Lung (tissue), 12 donors: ENCODE data around the gene PPARD. TPM values are rescaled to one million over a fixed set of nuclear protein-coding genes. Genes with fewer than 3 reads are reported as not detected.

Source experiments
- ATAC-seq: fragments of 200-7000 bp; cut with Tn5 transposase; one replicate; pipeline ENCODE4 v1.9.1; 2020; ENCODE audit warnings: moderate number of reproducible peaks; ENCODE audit not compliant: insufficient read depth, low FRiP score
- DNase-seq, 3 donors: peaks; one replicate each; pipeline ENCODE4 v3.0.0-alpha.2; 2013 to 2017
- H3K27ac ChIP-seq, 2 donors: one replicate each; pipeline ENCODE4 v1.5.1; 2013; ENCODE audit warnings: mild to moderate bottlenecking in 2 of 2, moderate library complexity in 2 of 2, control low read depth in 1 of 2, inconsistent platforms in 1 of 2, low read depth in 1 of 2, low read length in 1 of 2
- H3K27me3 ChIP-seq, 3 donors: one replicate each; pipeline ENCODE4 v1.5.1; 2013; ENCODE audit warnings: low read length in 2 of 3; ENCODE audit not compliant: control insufficient read depth in 3 of 3, insufficient read depth in 3 of 3
- H3K36me3 ChIP-seq, 4 donors: one replicate each; pipeline ENCODE4 v1.5.1; 2013; ENCODE audit warnings: low read length in 4 of 4, mild to moderate bottlenecking in 1 of 4, moderate library complexity in 1 of 4; ENCODE audit not compliant: control insufficient read depth in 4 of 4, insufficient read depth in 4 of 4
- H3K4me1 ChIP-seq, 5 donors: one replicate each; pipeline ENCODE4 v1.5.1; 2013; ENCODE audit warnings: low read length in 5 of 5, mild to moderate bottlenecking in 2 of 5, moderate library complexity in 1 of 5; ENCODE audit not compliant: control insufficient read depth in 5 of 5, insufficient read depth in 5 of 5
- H3K4me3 ChIP-seq: one replicate; pipeline ENCODE4 v1.5.1; 2013; ENCODE audit warnings: mild to moderate bottlenecking, control low read depth, moderate library complexity
- H3K9ac ChIP-seq, 2 donors: one replicate each; pipeline ENCODE4 v1.5.1; 2013; ENCODE audit warnings: low read length in 2 of 2, control low read depth in 1 of 2; ENCODE audit not compliant: insufficient read depth in 1 of 2
- H3K9me3 ChIP-seq, 4 donors: one replicate each; pipeline ENCODE4 v1.5.1; 2013; ENCODE audit warnings: low read length in 3 of 4, mild to moderate bottlenecking in 1 of 4, moderate library complexity in 1 of 4; ENCODE audit not compliant: control insufficient read depth in 4 of 4, insufficient read depth in 3 of 4
- WGBS, 2 donors: extraction: QIAGEN DNeasy Blood & Tissue Kit; methylation state at CpG; one replicate each; pipeline ENCODE4 v1.1.7; 2013; 5-methylcytosine and 5-hydroxymethylcytosine counted together
- polyA plus RNA-seq, 2 donors: library from polyadenylated mRNA; stranded (reverse); fragments of 200-250 nt; gene quantifications; one replicate each; pipeline ENCODE4 v1.2.1, GENCODE V29; 2013
- total RNA-seq, 2 donors: library from RNA; depleted of rRNA in 1 of 2; stranded (reverse); fragments of >200 nt in 1 of 2; gene quantifications; one replicate each; pipeline ENCODE4 v1.2.1, GENCODE V29; 2014 to 2021
- TF ChIP-seq, protein P1 (sequence below): IDR thresholded peaks from 2 replicates; pipeline ENCODE4 v1.5.1; 2012; ENCODE audit warnings: mild to moderate bottlenecking; ENCODE audit errors: control extremely low read depth, extremely low read depth
- donor health status: control.
- donor health status: control.
- donor health status: Bipolar disorder and iron deficiency.
- donor health status: healthy.
- donor health status: DM: yes; HTN: yes; CAD: no.

Gene PPARD
- total and polyA plus RNA-seq, 4 donors = 11.3 to 27.8 (median 24.5) TPM

DNA sequence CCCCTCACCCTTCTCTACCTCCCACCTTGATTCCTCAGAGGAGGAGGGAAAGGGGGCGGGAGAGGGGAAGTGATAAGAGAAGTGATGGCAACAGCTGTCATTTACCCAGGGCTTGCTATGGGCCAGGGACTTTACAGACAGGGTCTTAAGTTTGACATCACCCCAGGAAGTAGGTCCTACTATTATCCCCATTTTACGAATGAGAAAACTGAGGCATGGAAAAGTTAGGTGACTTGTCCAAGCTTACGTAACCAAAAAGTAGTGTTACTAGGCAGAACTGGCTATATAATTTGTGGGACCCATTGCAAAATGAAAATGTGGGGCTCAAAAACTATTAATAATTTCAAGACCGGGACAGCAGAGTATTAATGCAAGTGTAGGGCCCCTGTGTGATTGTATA lies 99.3 kb downstream of the PPARD start:
- Histone ChIP-seq H3K27ac (no peak overlapping the region), H3K36me3 (no peaks in the 10 kb centered on the region), H3K4me3 (no peak overlapping the region), H3K4me1 (no peaks in the 10 kb centered on the region), H3K9me3 (peaks cover 0 to 1% (median 0%) of the 10 kb centered on the region in 4 donors), H3K9ac (no peak overlapping the region), H3K27me3 (no peaks in the 10 kb centered on the region)
- no peak for DNase-seq
- TF ChIP-seq, protein P1, sequence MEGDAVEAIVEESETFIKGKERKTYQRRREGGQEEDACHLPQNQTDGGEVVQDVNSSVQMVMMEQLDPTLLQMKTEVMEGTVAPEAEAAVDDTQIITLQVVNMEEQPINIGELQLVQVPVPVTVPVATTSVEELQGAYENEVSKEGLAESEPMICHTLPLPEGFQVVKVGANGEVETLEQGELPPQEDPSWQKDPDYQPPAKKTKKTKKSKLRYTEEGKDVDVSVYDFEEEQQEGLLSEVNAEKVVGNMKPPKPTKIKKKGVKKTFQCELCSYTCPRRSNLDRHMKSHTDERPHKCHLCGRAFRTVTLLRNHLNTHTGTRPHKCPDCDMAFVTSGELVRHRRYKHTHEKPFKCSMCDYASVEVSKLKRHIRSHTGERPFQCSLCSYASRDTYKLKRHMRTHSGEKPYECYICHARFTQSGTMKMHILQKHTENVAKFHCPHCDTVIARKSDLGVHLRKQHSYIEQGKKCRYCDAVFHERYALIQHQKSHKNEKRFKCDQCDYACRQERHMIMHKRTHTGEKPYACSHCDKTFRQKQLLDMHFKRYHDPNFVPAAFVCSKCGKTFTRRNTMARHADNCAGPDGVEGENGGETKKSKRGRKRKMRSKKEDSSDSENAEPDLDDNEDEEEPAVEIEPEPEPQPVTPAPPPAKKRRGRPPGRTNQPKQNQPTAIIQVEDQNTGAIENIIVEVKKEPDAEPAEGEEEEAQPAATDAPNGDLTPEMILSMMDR = no peak
- ATAC-seq = no peak
- 93 to 94% methylated on average over 4 of the region's 4 CpGs for WGBS, 2 donors

DNA sequence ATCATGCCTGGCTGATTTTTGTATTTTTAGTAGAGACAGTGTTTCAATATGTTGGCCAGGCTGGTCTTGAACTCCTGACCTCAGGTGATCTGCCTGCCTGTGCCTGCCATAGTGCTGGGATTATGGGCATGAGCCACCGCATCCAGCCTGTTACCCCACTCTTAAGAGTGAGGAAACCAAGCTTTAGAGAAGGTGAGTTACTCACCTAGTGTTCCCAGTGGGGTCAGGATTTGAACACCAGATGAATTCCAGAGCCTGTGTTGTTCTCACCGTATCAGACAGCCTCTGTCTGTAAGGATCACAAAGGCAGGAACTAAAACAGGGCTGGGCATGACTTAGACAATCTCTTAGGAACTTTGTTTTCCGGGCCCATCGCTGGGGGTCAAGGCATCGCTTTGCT lies 100.3 kb downstream of the PPARD start:
- TF ChIP-seq, protein P1 = no peak
- ATAC-seq (no peak), DNase-seq (no peak)
- Histone ChIP-seq H3K9ac (no peak overlapping the region), H3K4me3 (no peak overlapping the region), H3K4me1 (no peaks in the 10 kb centered on the region), H3K27ac (no peak overlapping the region), H3K36me3 (no peaks in the 10 kb centered on the region), H3K9me3 (peaks cover 0 to 1% (median 0%) of the 10 kb centered on the region in 4 donors), H3K27me3 (no peaks in the 10 kb centered on the region)
- WGBS, 2 donors = 82 to 89% methylated on average over 5 of the region's 5 CpGs

DNA sequence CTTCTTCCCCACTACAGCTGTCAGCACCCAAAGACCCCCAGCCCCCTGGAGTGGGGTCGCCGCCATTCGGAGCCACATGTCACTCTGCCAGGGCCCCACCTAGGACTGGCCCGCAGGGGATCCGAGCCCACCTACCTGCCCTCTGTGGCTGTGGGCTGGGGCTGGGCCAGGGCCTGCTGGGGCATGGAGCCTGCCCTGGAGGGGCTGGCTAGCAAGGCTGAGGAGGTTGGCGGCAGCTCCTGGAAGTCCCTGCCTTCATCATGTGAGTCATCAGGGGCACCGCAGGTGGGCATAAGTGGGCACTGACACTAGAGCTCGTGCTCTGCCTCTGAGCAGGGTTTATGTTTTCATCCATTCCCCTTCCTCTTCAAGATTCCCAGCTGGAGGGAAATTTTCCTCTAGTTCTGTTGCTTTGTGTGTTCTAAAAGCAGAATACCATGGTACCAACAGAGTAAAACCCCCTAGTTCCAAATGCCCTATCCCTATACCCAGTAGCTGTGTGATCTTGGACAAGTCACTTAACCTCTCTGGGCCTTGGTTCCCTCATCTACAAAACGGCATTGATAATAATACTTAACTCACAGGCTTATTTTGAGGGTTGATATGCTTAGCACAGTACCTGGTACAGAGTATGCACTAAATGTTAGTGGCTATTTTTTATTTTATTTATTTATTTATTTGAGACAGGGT lies 101.1 kb downstream of the PPARD start:
- Histone ChIP-seq H3K27me3 (no peaks in the 10 kb centered on the region), H3K4me1 (no peaks in the 10 kb centered on the region), H3K9ac (no peak overlapping the region), H3K4me3 (no peak overlapping the region), H3K27ac (no peak overlapping the region), H3K9me3 (peaks cover 0 to 1% (median 0%) of the 10 kb centered on the region in 4 donors), H3K36me3 (no peaks in the 10 kb centered on the region)
- no peak for DNase-seq
- TF ChIP-seq, protein P1 = no peak
- no peak for ATAC-seq
- WGBS, 2 donors = 89 to 95% methylated on average over 9 of the region's 9 CpGs

DNA sequence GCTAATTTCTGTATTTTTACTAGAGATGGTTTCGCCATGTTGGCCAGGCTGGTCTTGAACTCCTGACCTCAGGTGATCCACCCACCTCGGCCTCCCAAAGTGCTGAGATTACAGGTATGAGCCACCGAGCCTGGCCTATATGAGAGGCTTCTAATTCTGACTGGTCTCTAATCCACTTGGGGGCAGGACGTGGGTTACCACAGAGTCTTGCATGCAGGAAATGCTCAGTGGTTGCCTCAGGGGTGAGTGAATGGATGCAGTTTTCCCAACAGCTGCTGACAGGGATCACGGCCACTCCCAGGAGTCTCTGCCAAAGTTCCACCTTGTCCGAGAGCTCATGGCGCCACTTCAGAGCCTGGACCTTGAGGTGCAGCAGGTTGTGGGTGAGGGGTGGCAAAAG lies 103.3 kb downstream of the PPARD start:
- ATAC-seq = no peak
- Histone ChIP-seq H3K36me3 (no peaks in the 10 kb centered on the region), H3K27me3 (no peaks in the 10 kb centered on the region), H3K27ac (no peak overlapping the region), H3K9ac (no peak overlapping the region), H3K4me3 (no peak overlapping the region), H3K4me1 (no peaks in the 10 kb centered on the region), H3K9me3 (peaks cover 0 to 1% (median 0%) of the 10 kb centered on the region in 4 donors)
- no peak for DNase-seq
- TF ChIP-seq, protein P1 = no peak
- WGBS, 2 donors = 56 to 81% methylated on average over 7 of the region's 7 CpGs
